ENCODE data around the gene TMEM233. TPM values are rescaled to one million over a fixed set of nuclear protein-coding genes. Genes with fewer than 3 reads are reported as not detected.

The TMEM233 gene
- total RNA-seq (2014; rRNA removed; shearing (Covaris generic)) (not detected in 2 replicates), polyA plus RNA-seq (2016; fragmentation: Nextera tagmentation; extraction: Ambion mirVana) (0.33 TPM in 1 of 2 replicates, not detected in the other)

- WGBS, 2 experiments (ENCODE audit: low coverage in 1 of 2, low lambda C conversion rate in 2 of 2, missing lambda C conversion rate in 2 of 2): 1 to 4% methylated on average over 46 to 48 of the region's 48 CpGs
- H2AFZ ChIP-seq: no peak within 1 kb of the TSS
- H3K4me1 ChIP-seq (ENCODE audit: insufficient read depth): no peaks in the 10 kb centered on the region
- H3K79me2 ChIP-seq (ENCODE audit: insufficient read depth): no peaks in the 10 kb centered on the region
- H3K9ac ChIP-seq: no peak within 1 kb of the TSS
- no peaks in the 10 kb centered on the region for H3K36me3 ChIP-seq (ENCODE audit: low read depth)
- H3K9me2 ChIP-seq (ENCODE audit: insufficient read depth): no peaks in the 10 kb centered on the region
- H3K27ac ChIP-seq: no peak within 1 kb of the TSS
- no peaks in the 10 kb centered on the region for H4K20me1 ChIP-seq (ENCODE audit: insufficient read depth)
- no peaks in the 10 kb centered on the region for H3F3A ChIP-seq (ENCODE audit: insufficient read depth)
- H3K9me3 ChIP-seq (ENCODE audit: low read depth): no peaks in the 10 kb centered on the region
- H3K27me3 ChIP-seq (replicated peaks; ENCODE audit: insufficient read depth): peaks cover 12% of the 10 kb centered on the region
- no peak for DNase-seq
- in situ Hi-C loops (cut with MboI): no loop called here
- H3K4me2 ChIP-seq (ENCODE audit: unreplicated experiment): no peak within 1 kb of the TSS
- no peak within 1 kb of the TSS for H3K4me3 ChIP-seq
- TF ChIP-seq EZH2 (IDR thresholded peaks at IDR 0.05; ENCODE audit: insufficient read depth, poor library complexity, severe bottlenecking) (no peak), EZH2phosphoT487 (IDR thresholded peaks at IDR 0.05; ENCODE audit: insufficient read depth, low read depth) (no peak)
Measured at GRCh38 chr12:119593578-119594398, at the start of gene TMEM233. TSS of gene TMEM233 (plus strand) at chr12:119593774. CDS start at chr12:119593849, 75 bp downstream.

- no peaks in the 10 kb centered on the region for H3K79me2 ChIP-seq (ENCODE audit: insufficient read depth)
- TF ChIP-seq EZH2phosphoT487 (IDR thresholded peaks at IDR 0.05; ENCODE audit: insufficient read depth, low read depth): no peak
- TF ChIP-seq EZH2 (IDR thresholded peaks at IDR 0.05; ENCODE audit: insufficient read depth, poor library complexity, severe bottlenecking): no peak
- no peaks in the 10 kb centered on the region for H3K27me3 ChIP-seq (replicated peaks; ENCODE audit: insufficient read depth)
- no peak overlapping the region for H3K9ac ChIP-seq
- H2AFZ ChIP-seq: no peak overlapping the region
- H3K4me1 ChIP-seq (ENCODE audit: insufficient read depth): no peaks in the 10 kb centered on the region
- in situ Hi-C loops (cut with MboI): loop anchor here (10.0 kb wide), 1 partner anchor 420 kb away; no protein-coding TSS in a partner anchor
- H3K9me2 ChIP-seq (ENCODE audit: insufficient read depth): no peaks in the 10 kb centered on the region
- H3K4me3 ChIP-seq: no peak overlapping the region
- no peaks in the 10 kb centered on the region for H4K20me1 ChIP-seq (ENCODE audit: insufficient read depth)
- H3K4me2 ChIP-seq (ENCODE audit: unreplicated experiment): no peak overlapping the region
- 24 to 30% methylated on average over 9 of the region's 9 CpGs for WGBS, 2 experiments (ENCODE audit: low coverage in 1 of 2, low lambda C conversion rate in 2 of 2, missing lambda C conversion rate in 2 of 2)
- peak; percentile 76 for DNase-seq
- no peak overlapping the region for H3K27ac ChIP-seq
- no peaks in the 10 kb centered on the region for H3K36me3 ChIP-seq (ENCODE audit: low read depth)
- no peaks in the 10 kb centered on the region for H3F3A ChIP-seq (ENCODE audit: insufficient read depth)
- no peaks in the 10 kb centered on the region for H3K9me3 ChIP-seq (ENCODE audit: low read depth)
Measured at GRCh38 chr12:119544765-119545625, 48.6 kb upstream of the TMEM233 start.

DNA sequence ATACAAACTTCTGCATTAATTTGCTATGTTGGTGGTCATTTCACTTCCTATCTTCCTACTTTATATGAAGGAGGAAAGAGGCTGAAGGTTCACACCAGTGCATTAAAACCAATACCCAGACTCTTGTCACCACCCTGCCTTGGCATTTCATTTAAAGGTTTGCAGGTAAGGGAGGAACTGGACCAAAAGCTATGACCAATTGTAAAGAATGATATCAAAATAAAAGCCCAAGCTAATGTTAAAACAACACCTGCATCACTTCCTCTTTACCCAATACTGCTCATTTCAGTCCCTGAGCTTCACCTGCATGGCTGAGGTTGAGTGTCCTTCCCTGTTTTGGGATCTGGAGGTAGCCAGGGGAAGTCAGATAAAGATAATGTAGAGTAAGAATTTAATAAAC lies 47.2 kb upstream of the TMEM233 start:
- H3K9me2 ChIP-seq (ENCODE audit: insufficient read depth): no peaks in the 10 kb centered on the region
- in situ Hi-C loops (cut with MboI): loop anchor here (10.0 kb wide), 1 partner anchor 422 kb away; no protein-coding TSS in a partner anchor
- no peak overlapping the region for H2AFZ ChIP-seq
- no peaks in the 10 kb centered on the region for H4K20me1 ChIP-seq (ENCODE audit: insufficient read depth)
- TF ChIP-seq EZH2phosphoT487 (IDR thresholded peaks at IDR 0.05; ENCODE audit: insufficient read depth, low read depth) (no peak), EZH2 (IDR thresholded peaks at IDR 0.05; ENCODE audit: insufficient read depth, poor library complexity, severe bottlenecking) (no peak)
- no peak for DNase-seq
- H3F3A ChIP-seq (ENCODE audit: insufficient read depth): no peaks in the 10 kb centered on the region
- no peaks in the 10 kb centered on the region for H3K4me1 ChIP-seq (ENCODE audit: insufficient read depth)
- H3K9me3 ChIP-seq (ENCODE audit: low read depth): no peaks in the 10 kb centered on the region
- H3K27ac ChIP-seq: no peak overlapping the region
- H3K4me2 ChIP-seq (ENCODE audit: unreplicated experiment): no peak overlapping the region
- H3K36me3 ChIP-seq (ENCODE audit: low read depth): no peaks in the 10 kb centered on the region
- no peak overlapping the region for H3K9ac ChIP-seq
- no peak overlapping the region for H3K4me3 ChIP-seq
- no peaks in the 10 kb centered on the region for H3K79me2 ChIP-seq (ENCODE audit: insufficient read depth)
- H3K27me3 ChIP-seq (replicated peaks; ENCODE audit: insufficient read depth): no peaks in the 10 kb centered on the region

GRCh38 chr12:119547001-119547400 lies 46.6 kb upstream of the TMEM233 start:
- Histone ChIP-seq H4K20me1 (ENCODE audit: insufficient read depth) (no peaks in the 10 kb centered on the region), H3K4me3 (no peak overlapping the region), H3K36me3 (ENCODE audit: low read depth) (no peaks in the 10 kb centered on the region), H3K79me2 (ENCODE audit: insufficient read depth) (no peaks in the 10 kb centered on the region), H3K27me3 (replicated peaks; ENCODE audit: insufficient read depth) (no peaks in the 10 kb centered on the region), H3K27ac (no peak overlapping the region), H2AFZ (no peak overlapping the region), H3K9me3 (ENCODE audit: low read depth) (no peaks in the 10 kb centered on the region), H3K9ac (no peak overlapping the region), H3K4me2 (ENCODE audit: unreplicated experiment) (no peak overlapping the region), H3K4me1 (ENCODE audit: insufficient read depth) (no peaks in the 10 kb centered on the region), H3K9me2 (ENCODE audit: insufficient read depth) (no peaks in the 10 kb centered on the region), H3F3A (ENCODE audit: insufficient read depth) (no peaks in the 10 kb centered on the region)
- no peak for DNase-seq
- in situ Hi-C loops (cut with MboI): loop anchor here (10.0 kb wide), 1 partner anchor 422 kb away; no protein-coding TSS in a partner anchor
- TF ChIP-seq EZH2phosphoT487 (IDR thresholded peaks at IDR 0.05; ENCODE audit: insufficient read depth, low read depth): no peak
- TF ChIP-seq EZH2 (IDR thresholded peaks at IDR 0.05; ENCODE audit: insufficient read depth, poor library complexity, severe bottlenecking): no peak
- WGBS, 2 experiments (ENCODE audit: low coverage in 1 of 2, low lambda C conversion rate in 2 of 2, missing lambda C conversion rate in 2 of 2): 0% methylated on average over 1 of the region's 1 CpG
